Measurements from ENCODE around the gene ASB18.
"Not testable (repeated sequence)": the region's sequence is repeated elsewhere in the genome, so short reads cannot be mapped to it uniquely, and the experiment has no call there.

ASB18 gene

GRCh38 chr2:236286873-236287545, 22.8 kb upstream of the ASB18 start:
- no peak for DNase-seq (ENCODE audit: low read depth in 2 of 2)

GRCh38 chr2:236284208-236284607, 20.0 kb upstream of the ASB18 start:
- DNase-seq (ENCODE audit: low read depth in 2 of 2) = no peak

- DNase-seq (ENCODE audit: low read depth in 2 of 2) = no peak
Measured at GRCh38 chr2:236282406-236282805, 18.2 kb upstream of the ASB18 start.

GRCh38 chr2:236281423-236281822, 17.2 kb upstream of the ASB18 start:
- DNase-seq (ENCODE audit: low read depth in 2 of 2) = no peak

GRCh38 chr2:236273126-236273525, 8.9 kb upstream of the ASB18 start:
- DNase-seq (ENCODE audit: low read depth in 2 of 2) = no peak

GRCh38 chr2:236271851-236272250, 7.6 kb upstream of the ASB18 start:
- DNase-seq (ENCODE audit: low read depth in 2 of 2) = no peak

- DNase-seq (ENCODE audit: low read depth in 2 of 2) = not testable (repeated sequence)
Measured at GRCh38 chr2:236269876-236270275, 5.7 kb upstream of the ASB18 start.

- DNase-seq (ENCODE audit: low read depth in 2 of 2) = no peak
Measured at GRCh38 chr2:236265675-236266074, 1.5 kb upstream of the ASB18 start.

- DNase-seq (ENCODE audit: low read depth in 2 of 2) = no peak
Measured at GRCh38 chr2:236262238-236262637, 2.0 kb downstream of the ASB18 start.

- no peak for DNase-seq (ENCODE audit: low read depth in 2 of 2)
Measured at GRCh38 chr2:236261452-236261851, 2.8 kb downstream of the ASB18 start.

GRCh38 chr2:236259371-236259770, 4.8 kb downstream of the ASB18 start:
- no peak for DNase-seq (ENCODE audit: low read depth in 2 of 2)

- DNase-seq (ENCODE audit: low read depth in 2 of 2) = no peak
Measured at GRCh38 chr2:236257575-236257974, 6.6 kb downstream of the ASB18 start.

- DNase-seq (ENCODE audit: low read depth in 2 of 2) = no peak
Measured at GRCh38 chr2:236257136-236257535, 7.1 kb downstream of the ASB18 start.

GRCh38 chr2:236256366-236256985, 7.7 kb downstream of the ASB18 start:
- DNase-seq (ENCODE audit: low read depth in 2 of 2) = no peak

- no peak for DNase-seq (ENCODE audit: low read depth in 2 of 2)
Measured at GRCh38 chr2:236254674-236255073, 9.5 kb downstream of the ASB18 start.

GRCh38 chr2:236254001-236254400, 10.2 kb downstream of the ASB18 start:
- DNase-seq (ENCODE audit: low read depth in 2 of 2) = no peak

- DNase-seq (ENCODE audit: low read depth in 2 of 2) = no peak
Measured at GRCh38 chr2:236252602-236253001, 11.6 kb downstream of the ASB18 start.

GRCh38 chr2:236250909-236251579, 13.2 kb downstream of the ASB18 start:
- no peak for DNase-seq (ENCODE audit: low read depth in 2 of 2)

- no peak for DNase-seq (ENCODE audit: low read depth in 2 of 2)
Measured at GRCh38 chr2:236250286-236250685, 13.9 kb downstream of the ASB18 start.

- DNase-seq (ENCODE audit: low read depth in 2 of 2) = no peak
Measured at GRCh38 chr2:236249066-236249465, 15.1 kb downstream of the ASB18 start.

- no peak for DNase-seq (ENCODE audit: low read depth in 2 of 2)
Measured at GRCh38 chr2:236246711-236247246, 17.4 kb downstream of the ASB18 start.

GRCh38 chr2:236244256-236244655, 19.9 kb downstream of the ASB18 start:
- no peak for DNase-seq (ENCODE audit: low read depth in 2 of 2)

GRCh38 chr2:236242057-236242495, 22.1 kb downstream of the ASB18 start:
- DNase-seq (ENCODE audit: low read depth in 2 of 2) = no peak
